Stimulated activated CD8-positive, alpha-beta memory T cell treated with anti-CD3 and anti-CD28 coated beads, Interleukin-2, amount 100 ng/mL, for 1 hour (primary cell): ENCODE results near the gene OCIAD1.
"Not testable (repeated sequence)": the region's sequence is repeated elsewhere in the genome, so short reads cannot be mapped to it uniquely, and the experiment has no call there.

Source experiments
- DNase-seq, 2 donors: peaks; one replicate each; pipeline ENCODE4 v3.0.0-alpha.2; 2020; ENCODE audit warnings: low read depth in 2 of 2

The OCIAD1 gene

GRCh38 chr4:48816971-48817370, 13.9 kb upstream of the OCIAD1 start:
- DNase-seq: no peak

- not testable (repeated sequence) for DNase-seq
Observed at GRCh38 chr4:48821431-48821830, 9.5 kb upstream of the OCIAD1 start.

- DNase-seq: no peak
Observed at GRCh38 chr4:48827622-48828021, 3.3 kb upstream of the OCIAD1 start.

GRCh38 chr4:48831532-48832030, 693 bp downstream of the OCIAD1 start:
- no peak for DNase-seq

- DNase-seq: no peak
Observed at GRCh38 chr4:48832571-48832970, 1.7 kb downstream of the OCIAD1 start.

GRCh38 chr4:48836658-48837057, 5.8 kb downstream of the OCIAD1 start:
- DNase-seq: no peak

GRCh38 chr4:48841045-48841827, 10.3 kb downstream of the OCIAD1 start:
- no peak for DNase-seq

- DNase-seq: no peak
Observed at GRCh38 chr4:48844843-48845242, 14.0 kb downstream of the OCIAD1 start.

GRCh38 chr4:48848799-48849198, 17.9 kb downstream of the OCIAD1 start:
- DNase-seq: not testable (repeated sequence)

GRCh38 chr4:48851651-48852050, 20.8 kb downstream of the OCIAD1 start:
- DNase-seq: no peak

- no peak for DNase-seq
Observed at GRCh38 chr4:48853604-48854394, 22.9 kb downstream of the OCIAD1 start.

- DNase-seq: no peak
Observed at GRCh38 chr4:48854395-48854683, 23.5 kb downstream of the OCIAD1 start.

- DNase-seq: no peak
Observed at GRCh38 chr4:48854982-48855381, 24.1 kb downstream of the OCIAD1 start.

- DNase-seq: no peak
Observed at GRCh38 chr4:48858130-48858529, 27.2 kb downstream of the OCIAD1 start.

- no peak for DNase-seq
Observed at GRCh38 chr4:48862038-48862437, 31.1 kb downstream of the OCIAD1 start.

GRCh38 chr4:48862661-48863060, 31.8 kb downstream of the OCIAD1 start:
- no peak for DNase-seq

GRCh38 chr4:48863728-48864127, 32.8 kb downstream of the OCIAD1 start:
- no peak for DNase-seq

- DNase-seq: not testable (repeated sequence)
Observed at GRCh38 chr4:48864696-48865095, 33.8 kb downstream of the OCIAD1 start.

GRCh38 chr4:48877827-48878535, 47.1 kb downstream of the OCIAD1 start:
- no peak for DNase-seq

GRCh38 chr4:48879561-48880442, 48.9 kb downstream of the OCIAD1 start:
- DNase-seq: no peak

GRCh38 chr4:48881646-48882045, 50.8 kb downstream of the OCIAD1 start:
- DNase-seq: not testable (repeated sequence)
